ENCODE results near the gene NKAP. TPM values are rescaled to one million over a fixed set of nuclear protein-coding genes. Genes with fewer than 3 reads are reported as not detected.
A peak's percentile ranks its signal among the peaks of the same experiment; 100 is the strongest.

The NKAP gene
- total and polyA plus RNA-seq, 9 of the 15 experiments (the other 6 are each of a cell fraction or from before 2014, with no cell fraction given), result 3.1 to 8.3 (median 7.0) TPM

- TF ChIP-seq, protein P1, sequence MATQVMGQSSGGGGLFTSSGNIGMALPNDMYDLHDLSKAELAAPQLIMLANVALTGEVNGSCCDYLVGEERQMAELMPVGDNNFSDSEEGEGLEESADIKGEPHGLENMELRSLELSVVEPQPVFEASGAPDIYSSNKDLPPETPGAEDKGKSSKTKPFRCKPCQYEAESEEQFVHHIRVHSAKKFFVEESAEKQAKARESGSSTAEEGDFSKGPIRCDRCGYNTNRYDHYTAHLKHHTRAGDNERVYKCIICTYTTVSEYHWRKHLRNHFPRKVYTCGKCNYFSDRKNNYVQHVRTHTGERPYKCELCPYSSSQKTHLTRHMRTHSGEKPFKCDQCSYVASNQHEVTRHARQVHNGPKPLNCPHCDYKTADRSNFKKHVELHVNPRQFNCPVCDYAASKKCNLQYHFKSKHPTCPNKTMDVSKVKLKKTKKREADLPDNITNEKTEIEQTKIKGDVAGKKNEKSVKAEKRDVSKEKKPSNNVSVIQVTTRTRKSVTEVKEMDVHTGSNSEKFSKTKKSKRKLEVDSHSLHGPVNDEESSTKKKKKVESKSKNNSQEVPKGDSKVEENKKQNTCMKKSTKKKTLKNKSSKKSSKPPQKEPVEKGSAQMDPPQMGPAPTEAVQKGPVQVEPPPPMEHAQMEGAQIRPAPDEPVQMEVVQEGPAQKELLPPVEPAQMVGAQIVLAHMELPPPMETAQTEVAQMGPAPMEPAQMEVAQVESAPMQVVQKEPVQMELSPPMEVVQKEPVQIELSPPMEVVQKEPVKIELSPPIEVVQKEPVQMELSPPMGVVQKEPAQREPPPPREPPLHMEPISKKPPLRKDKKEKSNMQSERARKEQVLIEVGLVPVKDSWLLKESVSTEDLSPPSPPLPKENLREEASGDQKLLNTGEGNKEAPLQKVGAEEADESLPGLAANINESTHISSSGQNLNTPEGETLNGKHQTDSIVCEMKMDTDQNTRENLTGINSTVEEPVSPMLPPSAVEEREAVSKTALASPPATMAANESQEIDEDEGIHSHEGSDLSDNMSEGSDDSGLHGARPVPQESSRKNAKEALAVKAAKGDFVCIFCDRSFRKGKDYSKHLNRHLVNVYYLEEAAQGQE (IDR thresholded peaks at IDR 0.05; ENCODE audit: borderline replicate concordance), result peak; percentile 48; the same call in 1 of the 2 replicates
- TF ChIP-seq, protein P1 (CRISPR knock-in tag; IDR thresholded peaks at IDR 0.05; ENCODE audit: low read depth), result no peak
- TF ChIP-seq, protein P2, sequence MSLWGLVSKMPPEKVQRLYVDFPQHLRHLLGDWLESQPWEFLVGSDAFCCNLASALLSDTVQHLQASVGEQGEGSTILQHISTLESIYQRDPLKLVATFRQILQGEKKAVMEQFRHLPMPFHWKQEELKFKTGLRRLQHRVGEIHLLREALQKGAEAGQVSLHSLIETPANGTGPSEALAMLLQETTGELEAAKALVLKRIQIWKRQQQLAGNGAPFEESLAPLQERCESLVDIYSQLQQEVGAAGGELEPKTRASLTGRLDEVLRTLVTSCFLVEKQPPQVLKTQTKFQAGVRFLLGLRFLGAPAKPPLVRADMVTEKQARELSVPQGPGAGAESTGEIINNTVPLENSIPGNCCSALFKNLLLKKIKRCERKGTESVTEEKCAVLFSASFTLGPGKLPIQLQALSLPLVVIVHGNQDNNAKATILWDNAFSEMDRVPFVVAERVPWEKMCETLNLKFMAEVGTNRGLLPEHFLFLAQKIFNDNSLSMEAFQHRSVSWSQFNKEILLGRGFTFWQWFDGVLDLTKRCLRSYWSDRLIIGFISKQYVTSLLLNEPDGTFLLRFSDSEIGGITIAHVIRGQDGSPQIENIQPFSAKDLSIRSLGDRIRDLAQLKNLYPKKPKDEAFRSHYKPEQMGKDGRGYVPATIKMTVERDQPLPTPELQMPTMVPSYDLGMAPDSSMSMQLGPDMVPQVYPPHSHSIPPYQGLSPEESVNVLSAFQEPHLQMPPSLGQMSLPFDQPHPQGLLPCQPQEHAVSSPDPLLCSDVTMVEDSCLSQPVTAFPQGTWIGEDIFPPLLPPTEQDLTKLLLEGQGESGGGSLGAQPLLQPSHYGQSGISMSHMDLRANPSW (CRISPR knock-in tag; IDR thresholded peaks at IDR 0.05), result no peak
- TF ChIP-seq FOS (IDR thresholded peaks at IDR 0.05; ENCODE audit: extremely low read depth, insufficient read length) (no peak), PML (IDR thresholded peaks at IDR 0.05; ENCODE audit: low read length) (no peak), ZNF408 (CRISPR knock-in tag; IDR thresholded peaks at IDR 0.05; ENCODE audit: low read depth) (no peak), GMEB1 (CRISPR knock-in tag; IDR thresholded peaks at IDR 0.05) (no peak), LCOR (CRISPR knock-in tag; IDR thresholded peaks at IDR 0.05) (no peak), BCLAF1 (IDR thresholded peaks at IDR 0.05; ENCODE audit: borderline replicate concordance in 1 of 2, control insufficient read depth in 1 of 2, low read depth in 2 of 2, low read length in 1 of 2) (no peak), PHB2 (IDR thresholded peaks at IDR 0.05; ENCODE audit: low read depth) (no peak), SMARCE1 (IDR thresholded peaks at IDR 0.05) (no peak), ZNF282 (CRISPR knock-in tag; IDR thresholded peaks at IDR 0.05) (no peak)
Measured at GRCh38 chrX:119981286-119982070, 37.9 kb upstream of the NKAP start (continued).
